Keratinocyte (primary cell): ENCODE measurements around the gene PLCD1.

Experiments
- CTCF ChIP-seq, 3 experiments: IDR thresholded peaks in 1 of 3; conservative IDR thresholded peaks in 1 of 3; optimal IDR thresholded peaks in 1 of 3; 2 replicates in 2 of 3; 3 replicates in 1 of 3; pipeline versions ENCODE3 to v1.5.1; 2011; ENCODE audit warnings: low read length in 3 of 3, mild to moderate bottlenecking in 3 of 3, moderate library complexity in 2 of 3, control low read depth in 1 of 3, inconsistent platforms in 1 of 3; ENCODE audit not compliant: insufficient read depth in 2 of 3; ENCODE audit errors: extremely low read depth in 1 of 3
- EZH2 ChIP-seq: IDR thresholded peaks from one replicate; pipeline ENCODE4 v1.6.1; 2012; ENCODE audit warnings: inconsistent platforms, mild to moderate bottlenecking, low read length, moderate library complexity

GRCh38 chr3:38028621-38029361 lies 651 bp downstream of the PLCD1 start:
- TF ChIP-seq CTCF (optimal IDR thresholded peaks at IDR 0.05 in 1 of 3, IDR thresholded peaks at IDR 0.05 in 1 of 3, conservative IDR thresholded peaks at IDR 0.05 in 1 of 3; ENCODE audit: extremely low read depth in 1 of 3, insufficient read depth in 2 of 3, low read length in 3 of 3) (no peak), EZH2 (no peak)
